ENCODE measurements around the gene PRAC2. TPM values are rescaled to one million over a fixed set of nuclear protein-coding genes. Genes with fewer than 3 reads are reported as not detected.

The PRAC2 gene
- total RNA-seq, 2 donors from 2014 or later, result not detected

DNA sequence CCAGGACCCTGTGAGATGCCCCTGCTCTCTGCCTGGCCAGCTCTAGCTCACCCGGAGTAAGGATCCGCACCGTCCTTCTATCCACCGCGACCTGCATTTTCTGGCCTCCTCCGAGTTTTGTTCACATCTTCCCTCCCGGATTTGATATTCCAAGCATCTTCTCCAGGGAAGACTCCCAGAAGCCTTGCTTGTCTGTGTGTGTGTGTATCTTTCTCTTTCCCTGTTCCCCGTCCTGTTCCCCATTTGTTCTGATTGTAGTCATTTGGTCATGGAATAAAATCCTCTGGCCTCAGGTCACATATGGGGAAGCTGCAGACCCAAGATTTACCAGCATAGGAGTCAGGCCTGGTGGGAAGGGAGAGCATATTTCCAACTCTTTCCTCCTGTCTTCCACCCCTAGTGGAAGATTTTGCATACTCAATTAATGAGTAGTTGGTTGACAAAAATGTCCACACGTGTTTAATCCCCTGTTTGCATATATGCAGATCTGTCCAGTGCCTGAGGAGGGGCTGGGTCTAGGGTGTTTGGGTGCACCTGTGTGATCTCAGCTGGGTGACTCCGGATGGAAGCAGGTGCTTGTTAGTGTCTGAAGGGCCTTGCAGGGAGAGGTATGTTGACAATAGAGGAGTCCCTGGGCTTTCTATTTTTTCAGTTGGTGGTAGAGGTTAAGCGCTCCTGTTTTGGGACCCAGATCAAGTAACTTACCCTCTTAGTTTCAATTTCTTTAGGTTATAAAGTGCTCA lies 2.5 kb upstream of the PRAC2 start:
- no peak for DNase-seq
- no peak overlapping the region for H3K27ac ChIP-seq (ENCODE audit: low read depth, low read length)

DNA sequence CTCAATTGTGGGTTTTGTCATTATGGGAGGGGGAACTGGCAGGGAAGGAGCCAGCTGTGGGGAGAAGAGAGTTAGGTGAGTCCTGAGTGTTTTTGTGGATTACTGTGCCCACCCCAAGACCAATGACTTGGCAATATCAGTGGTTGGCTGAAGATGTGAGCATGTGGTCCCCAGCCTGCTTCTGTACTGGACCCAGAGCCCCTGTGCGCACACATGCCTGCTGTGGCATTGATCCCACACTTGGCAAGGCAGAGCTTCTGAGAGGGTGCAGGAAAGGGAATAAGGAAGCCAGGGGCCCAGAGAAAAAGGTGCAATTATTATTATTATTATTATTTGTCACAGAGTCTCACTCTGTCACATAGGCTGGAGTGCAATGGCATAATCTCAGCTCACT lies 2.0 kb upstream of the PRAC2 start:
- Histone ChIP-seq H3K36me3 (ENCODE audit: control insufficient read depth, insufficient read depth, low read length) (no peaks in the 10 kb centered on the region), H3K4me1 (ENCODE audit: control insufficient read depth, insufficient read depth, low read length) (no peaks in the 10 kb centered on the region), H3K9me3 (ENCODE audit: control insufficient read depth, low read length) (no peaks in the 10 kb centered on the region), H3K9ac (ENCODE audit: extremely low read depth, low read length, poor library complexity, severe bottlenecking) (no peak overlapping the region), H3K27ac (ENCODE audit: low read depth, low read length) (no peak overlapping the region), H3K4me3 (ENCODE audit: low read length) (no peak overlapping the region), H3K27me3 (ENCODE audit: control insufficient read depth, insufficient read depth, low read length, poor library complexity, severe bottlenecking) (peaks cover 100% of the 10 kb centered on the region)
- WGBS, 2 experiments (ENCODE audit: insufficient coverage in 1 of 2, insufficient read length in 1 of 2), result 89% methylated on average over 1 of the region's 1 CpG; no CpG with 5 or more reads in 1 of the 2 experiments
- TF ChIP-seq, protein P1, sequence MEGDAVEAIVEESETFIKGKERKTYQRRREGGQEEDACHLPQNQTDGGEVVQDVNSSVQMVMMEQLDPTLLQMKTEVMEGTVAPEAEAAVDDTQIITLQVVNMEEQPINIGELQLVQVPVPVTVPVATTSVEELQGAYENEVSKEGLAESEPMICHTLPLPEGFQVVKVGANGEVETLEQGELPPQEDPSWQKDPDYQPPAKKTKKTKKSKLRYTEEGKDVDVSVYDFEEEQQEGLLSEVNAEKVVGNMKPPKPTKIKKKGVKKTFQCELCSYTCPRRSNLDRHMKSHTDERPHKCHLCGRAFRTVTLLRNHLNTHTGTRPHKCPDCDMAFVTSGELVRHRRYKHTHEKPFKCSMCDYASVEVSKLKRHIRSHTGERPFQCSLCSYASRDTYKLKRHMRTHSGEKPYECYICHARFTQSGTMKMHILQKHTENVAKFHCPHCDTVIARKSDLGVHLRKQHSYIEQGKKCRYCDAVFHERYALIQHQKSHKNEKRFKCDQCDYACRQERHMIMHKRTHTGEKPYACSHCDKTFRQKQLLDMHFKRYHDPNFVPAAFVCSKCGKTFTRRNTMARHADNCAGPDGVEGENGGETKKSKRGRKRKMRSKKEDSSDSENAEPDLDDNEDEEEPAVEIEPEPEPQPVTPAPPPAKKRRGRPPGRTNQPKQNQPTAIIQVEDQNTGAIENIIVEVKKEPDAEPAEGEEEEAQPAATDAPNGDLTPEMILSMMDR (conservative IDR thresholded peaks at IDR 0.05), result no peak
- Mint-ChIP-seq H3K27me3 (ENCODE audit: insufficient read depth) (peaks cover 100% of the 10 kb centered on the region), H3K27ac (no peak overlapping the region), H3K4me3 (no peak overlapping the region), H3K36me3 (ENCODE audit: low read depth) (no peaks in the 10 kb centered on the region), H3K4me1 (peaks cover 14% of the 10 kb centered on the region), H3K9me3 (no peaks in the 10 kb centered on the region)
- DNase-seq, result no peak

More for the DNA sequence above, 2.5 kb upstream of the PRAC2 start:
- peaks cover 99% of the 10 kb centered on the region for H3K27me3 Mint-ChIP-seq (ENCODE audit: insufficient read depth)
- H3K9me3 ChIP-seq (ENCODE audit: control insufficient read depth, low read length), result no peaks in the 10 kb centered on the region
- H3K27ac Mint-ChIP-seq, result no peak overlapping the region
- no peaks in the 10 kb centered on the region for H3K9me3 Mint-ChIP-seq
- peak overlapping the region; percentile 35 for H3K4me3 Mint-ChIP-seq
- no peaks in the 10 kb centered on the region for H3K4me1 ChIP-seq (ENCODE audit: control insufficient read depth, insufficient read depth, low read length)
- WGBS, 2 experiments (ENCODE audit: insufficient coverage in 1 of 2, insufficient read length in 1 of 2), result 10 to 35% methylated on average over 5 to 11 of the region's 11 CpGs
- H3K27me3 ChIP-seq (ENCODE audit: control insufficient read depth, insufficient read depth, low read length, poor library complexity, severe bottlenecking), result peaks cover 100% of the 10 kb centered on the region
- no peak overlapping the region for H3K9ac ChIP-seq (ENCODE audit: extremely low read depth, low read length, poor library complexity, severe bottlenecking)
- H3K4me3 ChIP-seq (ENCODE audit: low read length), result no peak overlapping the region
- TF ChIP-seq, protein P1 (conservative IDR thresholded peaks at IDR 0.05), result no peak
- no peaks in the 10 kb centered on the region for H3K36me3 Mint-ChIP-seq (ENCODE audit: low read depth)
- H3K36me3 ChIP-seq (ENCODE audit: control insufficient read depth, insufficient read depth, low read length), result no peaks in the 10 kb centered on the region
- peaks cover 14% of the 10 kb centered on the region for H3K4me1 Mint-ChIP-seq

DNA sequence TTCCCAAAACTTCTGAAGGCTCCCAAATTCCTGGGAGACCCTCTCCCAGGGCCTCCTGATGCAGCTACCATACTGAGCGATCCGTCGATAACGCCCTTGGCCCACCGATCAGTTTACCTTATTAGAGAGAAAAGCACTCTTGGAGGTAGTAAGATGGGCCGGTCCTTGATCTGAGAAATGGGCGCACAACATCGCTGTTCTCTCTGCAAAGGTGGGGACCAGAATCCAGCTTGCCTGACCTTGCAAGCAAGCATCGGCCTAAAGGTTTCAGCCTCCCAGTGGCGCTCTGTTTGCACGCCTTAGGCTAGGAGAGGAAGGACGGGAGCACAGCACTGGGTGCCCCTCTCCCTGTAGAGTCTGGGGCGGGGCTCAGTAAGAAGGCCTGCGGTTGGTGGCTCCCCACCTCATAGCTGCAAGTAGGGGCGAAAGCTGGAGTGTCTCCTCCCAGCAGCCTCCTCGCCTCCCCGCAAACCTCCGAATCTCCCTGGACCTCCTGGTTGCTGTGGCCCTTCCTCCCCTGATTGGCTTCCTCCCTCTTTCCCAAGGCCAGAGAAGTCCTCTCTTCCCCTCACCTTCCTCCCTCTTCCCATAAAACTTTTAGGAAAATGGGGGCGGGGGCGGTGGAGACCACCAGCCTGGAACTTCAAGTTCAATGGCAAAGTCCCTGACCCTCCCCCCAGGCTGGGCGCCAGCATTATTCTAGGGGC lies 631 bp upstream of the PRAC2 start, which contains the start of gene PRAC1:
TSS of gene PRAC1 (minus strand) at position 318 of the 707 bp plus-strand sequence. CDS start at position 192, 126 bp downstream.
- 20 to 53% methylated on average over 11 to 21 of the region's 21 CpGs for WGBS, 2 experiments (ENCODE audit: insufficient coverage in 1 of 2, insufficient read length in 1 of 2)
- Mint-ChIP-seq H3K27me3 (ENCODE audit: insufficient read depth) (peaks cover 100% of the 10 kb centered on the region), H3K4me3 (no peak within 1 kb of the TSS), H3K36me3 (ENCODE audit: low read depth) (no peaks in the 10 kb centered on the region), H3K4me1 (peaks cover 14% of the 10 kb centered on the region), H3K27ac (no peak within 1 kb of the TSS), H3K9me3 (no peaks in the 10 kb centered on the region)
- TF ChIP-seq, protein P1 (conservative IDR thresholded peaks at IDR 0.05), result no peak
- Histone ChIP-seq H3K27me3 (ENCODE audit: control insufficient read depth, insufficient read depth, low read length, poor library complexity, severe bottlenecking) (peaks cover 100% of the 10 kb centered on the region), H3K4me3 (ENCODE audit: low read length) (no peak within 1 kb of the TSS), H3K27ac (ENCODE audit: low read depth, low read length) (no peak within 1 kb of the TSS), H3K9ac (ENCODE audit: extremely low read depth, low read length, poor library complexity, severe bottlenecking) (no peak within 1 kb of the TSS), H3K4me1 (ENCODE audit: control insufficient read depth, insufficient read depth, low read length) (no peaks in the 10 kb centered on the region), H3K36me3 (ENCODE audit: control insufficient read depth, insufficient read depth, low read length) (no peaks in the 10 kb centered on the region), H3K9me3 (ENCODE audit: control insufficient read depth, low read length) (no peaks in the 10 kb centered on the region)
- DNase-seq, result peak; percentile 79
